GM19240 (cell line): ENCODE results near the gene SLC38A1.
"Not testable (repeated sequence)": the region's sequence is repeated elsewhere in the genome, so short reads cannot be mapped to it uniquely, and the experiment has no call there.

Experiments
- DNase-seq: peaks from one replicate; pipeline ENCODE4 v3.0.0; 2011; ENCODE audit warnings: low spot score; ENCODE audit not compliant: insufficient read length

The SLC38A1 gene

GRCh38 chr12:46168426-46168825 lies 100.4 kb downstream of the SLC38A1 start:
- DNase-seq: no peak

GRCh38 chr12:46167412-46167811 lies 101.4 kb downstream of the SLC38A1 start:
- no peak for DNase-seq

GRCh38 chr12:46165191-46165590 lies 103.7 kb downstream of the SLC38A1 start:
- no peak for DNase-seq

- no peak for DNase-seq
Measured at GRCh38 chr12:46164186-46164761, 104.6 kb downstream of the SLC38A1 start.

- DNase-seq: not testable (repeated sequence)
Measured at GRCh38 chr12:46162549-46163076, 106.2 kb downstream of the SLC38A1 start.

GRCh38 chr12:46160981-46161690 lies 107.7 kb downstream of the SLC38A1 start:
- DNase-seq: no peak

- DNase-seq: no peak
Measured at GRCh38 chr12:46160101-46160980, 108.5 kb downstream of the SLC38A1 start.

GRCh38 chr12:46159309-46159901 lies 109.4 kb downstream of the SLC38A1 start:
- no peak for DNase-seq

- no peak for DNase-seq
Measured at GRCh38 chr12:46158501-46158900, 110.3 kb downstream of the SLC38A1 start.

- DNase-seq: no peak
Measured at GRCh38 chr12:46154221-46154985, 114.4 kb downstream of the SLC38A1 start.

GRCh38 chr12:46153268-46153872 lies 115.5 kb downstream of the SLC38A1 start:
- no peak for DNase-seq

GRCh38 chr12:46152456-46152855 lies 116.4 kb downstream of the SLC38A1 start:
- DNase-seq: no peak

GRCh38 chr12:46150735-46151134 lies 118.1 kb downstream of the SLC38A1 start:
- DNase-seq: no peak

- DNase-seq: no peak
Measured at GRCh38 chr12:46149905-46150304, 118.9 kb downstream of the SLC38A1 start.

GRCh38 chr12:46149079-46149464 lies 119.8 kb downstream of the SLC38A1 start:
- DNase-seq: no peak

GRCh38 chr12:46148327-46149078 lies 120.3 kb downstream of the SLC38A1 start:
- no peak for DNase-seq

- DNase-seq: no peak
Measured at GRCh38 chr12:46147144-46147543, 121.7 kb downstream of the SLC38A1 start.

GRCh38 chr12:46145881-46146280 lies 123.0 kb downstream of the SLC38A1 start:
- DNase-seq: no peak

- no peak for DNase-seq
Measured at GRCh38 chr12:46144433-46144832, 124.4 kb downstream of the SLC38A1 start.

- no peak for DNase-seq
Measured at GRCh38 chr12:46136249-46136648, 132.6 kb downstream of the SLC38A1 start.
